Spleen (tissue), 11 donors: ENCODE measurements around the gene ZNF136. TPM values are rescaled to one million over a fixed set of nuclear protein-coding genes. Genes with fewer than 3 reads are reported as not detected.

Experiments used
- DNase-seq: peaks from one replicate; pipeline ENCODE4 v3.0.0-alpha.2; 2020
- H3K27ac ChIP-seq, 8 donors: fragments of 200-600 bp; sonication (generic) in 7 of 8; 1 replicate in 4 of 8; 2 replicates in 4 of 8; pipeline versions ENCODE4 v1.5.0 to v1.8.0; 2016 to 2021; ENCODE audit warnings: inconsistent platforms in 4 of 8, mild to moderate bottlenecking in 4 of 8, moderate library complexity in 1 of 8
- H3K27me3 ChIP-seq, 7 donors: fragments of 200-600 bp; sonication (generic) in 6 of 7; replicated peaks in 1 of 7; 1 replicate in 4 of 7; 2 replicates in 3 of 7; pipeline versions ENCODE4 v1.5.0 to v1.8.0; 2016 to 2021; ENCODE audit warnings: inconsistent platforms in 3 of 7, mild to moderate bottlenecking in 1 of 7
- H3K36me3 ChIP-seq, 6 donors: fragments of 200-600 bp; sonication (generic) in 5 of 6; 1 replicate in 4 of 6; 2 replicates in 2 of 6; pipeline versions ENCODE4 v1.5.0 to v1.8.0; 2016 to 2021; ENCODE audit warnings: inconsistent platforms in 2 of 6
- H3K4me1 ChIP-seq, 6 donors: fragments of 200-600 bp; sonication (generic) in 5 of 6; 1 replicate in 3 of 6; 2 replicates in 3 of 6; pipeline versions ENCODE4 v1.5.0 to v1.8.0; 2016 to 2021; ENCODE audit warnings: inconsistent platforms in 3 of 6
- H3K4me3 ChIP-seq, 8 donors: fragments of 200-600 bp; sonication (generic) in 7 of 8; 1 replicate in 4 of 8; 2 replicates in 4 of 8; pipeline versions ENCODE4 v1.5.0 to v1.8.0; 2016 to 2021; ENCODE audit warnings: inconsistent platforms in 4 of 8, mild to moderate bottlenecking in 4 of 8, moderate library complexity in 2 of 8
- H3K9me3 ChIP-seq, 8 donors: fragments of 200-600 bp; sonication (generic) in 7 of 8; 1 replicate in 4 of 8; 2 replicates in 4 of 8; pipeline versions ENCODE4 v1.5.0 to v1.8.0; 2016 to 2021; ENCODE audit warnings: inconsistent platforms in 4 of 8
- CTCF ChIP-seq, 11 experiments: fragments of 200-600 bp in 7 of 11; fragments of 450-650 bp in 4 of 11; sonication (generic) in 4 of 11; IDR thresholded peaks in 8 of 11; conservative IDR thresholded peaks in 3 of 11; 1 replicate in 7 of 11; 2 replicates in 4 of 11; pipeline versions ENCODE4 v1.4.0 to v1.8.0; 2016 to 2021; ENCODE audit warnings: antibody characterized with exemption in 11 of 11, inconsistent platforms in 4 of 11, mild to moderate bottlenecking in 1 of 11
- POLR2A ChIP-seq, 3 donors: fragments of 450-650 bp; IDR thresholded peaks; one replicate each; pipeline ENCODE4 v1.5.1; 2017; ENCODE audit warnings: antibody characterized with exemption in 3 of 3, mild to moderate bottlenecking in 1 of 3
- POLR2AphosphoS5 ChIP-seq, 3 donors: sonication (generic); formaldehyde crosslinking; IDR thresholded peaks; one replicate each; pipeline ENCODE4 v1.5.1; 2017; ENCODE audit warnings: antibody characterized with exemption in 3 of 3
- WGBS, 5 donors: extraction: QIAGEN DNeasy Blood & Tissue Kit in 3 of 5; methylation state at CpG; one replicate each; pipeline versions ENCODE4 v1.1.5 to v1.1.7; 2013 to 2018; 5-methylcytosine and 5-hydroxymethylcytosine counted together
- intact Hi-C: fragments of 100-400 bp; cut with DNase I; formaldehyde crosslinking; loops from one replicate; pipeline ENCODE4 v1.15.0; 2023; ENCODE audit warnings: low total_unique reads
- polyA plus RNA-seq, 3 donors: library from polyadenylated mRNA; stranded (reverse); fragments of 200-250 nt; gene quantifications; one replicate each; pipeline ENCODE4 v1.2.1, GENCODE V29; 2013
- total RNA-seq, 7 donors: library from RNA; depleted of rRNA in 3 of 7; stranded (reverse); fragments of >200 nt in 3 of 7; fragmentation: NEBNext Ultra II Directional in 4 of 7; extraction: Animal tissue kit (Norgen Biotek cat#: 25700) in 4 of 7; gene quantifications; one replicate each; pipeline versions ENCODE4 v1.1.0 to v1.2.1, GENCODE V29; 2016 to 2021
- donor health status: healthy with polysubstance abuse.
- donor health status: DM: no; HTN: no; CAD: no; lungs with moderate emphysema.
- donor health status: DM: no; HTN: no; CAD: no.
- donor health status: Bipolar disorder and iron deficiency.
- donor health status: healthy.
- donor health status: DM: no; HTN: no; CAD: no.
- donor health status: DM: yes; HTN: yes; CAD: no.

ZNF136 gene
- total and polyA plus RNA-seq, 10 donors = 5.5 to 20.1 (median 17.2) TPM

DNA sequence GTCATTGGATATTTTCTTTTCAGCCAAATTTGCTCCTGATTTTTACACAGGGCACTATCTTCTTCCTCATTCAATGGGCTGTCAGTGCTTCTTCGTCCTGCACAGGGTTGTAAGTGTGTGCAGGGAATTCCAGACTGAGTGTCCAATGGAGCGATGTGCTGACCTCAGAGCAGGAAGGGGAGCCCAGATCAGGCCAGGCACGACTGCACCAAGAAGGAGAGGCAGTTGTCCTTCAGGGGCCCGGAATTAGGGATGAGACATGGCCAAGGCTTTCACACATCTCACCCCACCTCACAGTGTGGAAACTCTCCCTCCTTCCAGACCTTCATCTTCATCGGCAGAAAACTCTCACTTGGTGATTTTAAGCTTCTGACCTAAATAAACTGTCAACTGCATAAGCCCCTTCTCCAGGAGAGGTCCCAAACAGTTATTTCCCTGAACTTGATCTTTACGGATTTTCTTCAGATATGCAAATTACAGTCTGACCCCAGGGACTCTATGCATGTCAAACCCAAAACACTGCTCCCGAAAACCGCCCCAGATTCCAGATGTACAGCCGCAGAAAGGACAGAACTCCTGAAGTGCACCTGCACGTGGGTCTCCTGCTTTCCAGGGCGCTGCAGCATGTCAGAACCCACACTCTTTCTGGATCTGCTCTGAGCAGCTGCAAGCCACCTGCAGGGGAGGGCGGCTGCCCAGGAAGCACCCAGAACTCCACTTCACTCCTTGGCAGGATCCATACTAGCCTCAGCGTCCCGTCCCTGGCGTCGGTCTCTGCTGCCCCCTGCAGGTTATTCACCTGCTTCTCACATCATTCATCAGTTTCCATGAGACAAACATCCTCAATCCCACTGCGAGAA, 22.1 kb upstream of the ZNF136 start:
- H3K27ac ChIP-seq = peak overlapping the region in 6 of 8 donors; percentile 72 to 89 (median 87)
- intact Hi-C loops = loop anchor here (2.0 kb wide), 1 partner anchor 82 kb away; no protein-coding TSS in a partner anchor

GRCh38 chr19:12141405-12141736, 21.5 kb upstream of the ZNF136 start:
- 58 to 64% (median 59%) methylated on average over 10 of the region's 10 CpGs for WGBS, 5 donors
- Histone ChIP-seq H3K27me3 (no peaks in the 10 kb centered on the region), H3K4me1 (peaks cover 19 to 43% (median 26%) of the 10 kb centered on the region in 6 donors), H3K36me3 (peaks cover 9 to 39% (median 19%) of the 10 kb centered on the region in 6 donors), H3K4me3 (peak overlapping the region in 2 of 8 donors; percentile 87 to 98), H3K27ac (no peak overlapping the region), H3K9me3 (peaks cover 0 to 22% (median 20%) of the 10 kb centered on the region in 8 donors)
- intact Hi-C loops = loop anchor here (2.0 kb wide), 1 partner anchor 83 kb away; no protein-coding TSS in a partner anchor
- no peak for TF ChIP-seq POLR2A (IDR thresholded peaks at IDR 0.05)
- TF ChIP-seq CTCF (IDR thresholded peaks at IDR 0.05 in 8 of 11, conservative IDR thresholded peaks at IDR 0.05 in 3 of 11) = peak in 5 of 11 experiments; percentile 1 to 59 (median 32)
- DNase-seq = no peak

More for the DNA sequence above, 22.1 kb upstream of the ZNF136 start:
- DNase-seq = peak; percentile 95
- Histone ChIP-seq H3K4me1 (peaks cover 19 to 43% (median 26%) of the 10 kb centered on the region in 6 donors), H3K4me3 (peak overlapping the region; percentile 87 to 98 (median 92)), H3K27me3 (no peaks in the 10 kb centered on the region), H3K36me3 (peaks cover 7 to 39% (median 19%) of the 10 kb centered on the region in 6 donors), H3K9me3 (peaks cover 0 to 16% (median 15%) of the 10 kb centered on the region in 8 donors)
- WGBS, 5 donors = 2 to 6% (median 3%) methylated on average over 15 to 17 of the region's 17 CpGs
- TF ChIP-seq POLR2A (IDR thresholded peaks at IDR 0.05) = no peak
- peak; percentile 68 to 97 (median 89) for TF ChIP-seq CTCF (IDR thresholded peaks at IDR 0.05 in 8 of 11, conservative IDR thresholded peaks at IDR 0.05 in 3 of 11)
- TF ChIP-seq POLR2AphosphoS5 (IDR thresholded peaks at IDR 0.05) = peak; percentile 55 to 70 (median 64)

DNA sequence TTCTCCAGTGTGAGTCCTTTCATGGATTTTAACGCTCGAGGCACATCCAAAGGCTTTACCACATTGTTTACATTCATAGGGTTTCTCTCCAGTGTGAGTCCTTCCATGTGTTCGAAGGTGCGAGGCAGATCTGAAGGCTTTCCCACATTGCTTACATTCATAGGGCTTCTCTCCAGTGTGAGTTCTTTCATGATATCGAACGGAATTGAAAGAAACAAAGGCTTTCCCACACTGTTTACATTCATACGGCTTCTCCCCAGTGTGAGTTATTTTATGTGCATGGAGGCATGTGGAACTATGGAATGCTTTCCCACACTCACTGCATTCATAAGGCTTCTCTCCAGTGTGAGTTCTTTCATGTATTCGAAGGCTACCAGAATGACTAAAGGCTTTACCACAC, 17.5 kb upstream of the ZNF136 start:
- Histone ChIP-seq H3K36me3 (peaks cover 9 to 47% (median 26%) of the 10 kb centered on the region in 6 donors), H3K27ac (no peak overlapping the region), H3K27me3 (no peaks in the 10 kb centered on the region), H3K4me3 (no peak overlapping the region), H3K9me3 (peaks cover 0 to 31% (median 24%) of the 10 kb centered on the region in 8 donors), H3K4me1 (peaks cover 11 to 12% (median 12%) of the 10 kb centered on the region in 6 donors)
- intact Hi-C loops = no loop called here
- no peak for DNase-seq
- no peak for TF ChIP-seq POLR2A (IDR thresholded peaks at IDR 0.05)
- TF ChIP-seq CTCF (IDR thresholded peaks at IDR 0.05 in 8 of 11, conservative IDR thresholded peaks at IDR 0.05 in 3 of 11) = no peak
- TF ChIP-seq POLR2AphosphoS5 (IDR thresholded peaks at IDR 0.05) = no peak
- WGBS, 5 donors = 94 to 96% (median 96%) methylated on average over 8 of the region's 8 CpGs

DNA sequence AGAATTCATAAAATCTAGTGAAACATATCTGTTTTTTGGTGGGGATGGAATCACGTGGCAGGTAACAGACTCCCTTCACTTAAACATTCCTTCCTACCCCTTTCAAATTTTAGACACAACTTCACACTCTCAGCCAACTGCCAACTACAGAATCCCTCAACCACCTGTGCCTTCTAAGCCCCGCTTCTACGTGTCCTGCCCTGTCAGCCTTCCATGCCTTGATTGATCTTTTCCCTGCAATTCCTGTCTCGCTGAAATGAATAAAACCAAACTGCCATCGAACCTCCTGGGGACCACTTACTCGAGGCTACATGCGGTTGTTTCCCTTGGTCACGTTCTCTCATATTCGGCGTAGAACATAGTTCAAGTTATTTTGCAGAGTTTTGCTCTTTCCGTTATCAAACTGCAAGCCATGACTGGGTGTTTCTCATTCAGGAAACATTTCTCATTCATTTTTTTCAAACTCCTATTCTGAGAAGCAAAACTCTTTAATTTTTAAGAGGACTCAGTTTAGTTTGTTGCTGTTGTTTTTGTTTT, 7.5 kb upstream of the ZNF136 start:
- peaks cover 0 to 6% (median 0%) of the 10 kb centered on the region in 7 donors for H3K27me3 ChIP-seq
- TF ChIP-seq POLR2A (IDR thresholded peaks at IDR 0.05) (no peak), POLR2AphosphoS5 (IDR thresholded peaks at IDR 0.05) (no peak), CTCF (IDR thresholded peaks at IDR 0.05 in 8 of 11, conservative IDR thresholded peaks at IDR 0.05 in 3 of 11) (no peak)
- H3K36me3 ChIP-seq = peaks cover 0 to 6% (median 0%) of the 10 kb centered on the region in 6 donors
- H3K9me3 ChIP-seq = no peaks in the 10 kb centered on the region
- peak overlapping the region; percentile 60 to 97 (median 76) for H3K4me3 ChIP-seq
- intact Hi-C loops = no loop called here
- 17 to 26% (median 22%) methylated on average over 11 of the region's 11 CpGs for WGBS, 5 donors
- peaks cover 4 to 35% (median 20%) of the 10 kb centered on the region in 6 donors for H3K4me1 ChIP-seq
- no peak for DNase-seq
- peak overlapping the region in 7 of 8 donors; percentile 68 to 82 (median 79) for H3K27ac ChIP-seq
